GM18868 (cell line): ENCODE data around the gene RLN3.

Experiments used
- ATAC-seq: cut with Tn5 transposase; IDR thresholded peaks from one replicate; pipeline ENCODE4 v1.9.1; 2021; ENCODE audit warnings: mild to moderate bottlenecking, moderate library complexity; ENCODE audit not compliant: unreplicated experiment

Gene RLN3, protein sequence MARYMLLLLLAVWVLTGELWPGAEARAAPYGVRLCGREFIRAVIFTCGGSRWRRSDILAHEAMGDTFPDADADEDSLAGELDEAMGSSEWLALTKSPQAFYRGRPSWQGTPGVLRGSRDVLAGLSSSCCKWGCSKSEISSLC

DNA sequence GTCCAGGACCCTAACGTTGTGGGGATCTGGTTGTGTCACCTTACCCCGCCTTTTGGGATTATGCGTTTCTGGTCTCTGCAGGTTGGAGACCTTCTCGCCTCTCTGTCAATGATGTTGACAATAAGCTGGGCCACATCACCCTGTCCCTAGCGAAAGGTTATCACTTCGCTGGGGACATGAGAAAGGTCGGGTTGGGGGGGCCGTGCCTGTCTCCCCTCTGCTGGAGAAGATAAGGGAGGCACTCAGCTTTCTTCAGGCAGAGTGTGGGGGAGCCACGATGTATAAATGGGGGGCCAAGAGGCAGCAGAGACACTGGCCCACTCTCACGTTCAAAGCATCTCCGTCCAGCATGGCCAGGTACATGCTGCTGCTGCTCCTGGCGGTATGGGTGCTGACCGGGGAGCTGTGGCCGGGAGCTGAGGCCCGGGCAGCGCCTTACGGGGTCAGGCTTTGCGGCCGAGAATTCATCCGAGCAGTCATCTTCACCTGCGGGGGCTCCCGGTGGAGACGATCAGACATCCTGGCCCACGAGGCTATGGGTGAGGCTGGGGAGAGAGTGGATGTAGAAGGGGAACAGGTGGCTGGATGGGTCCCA is at the start of gene RLN3:
TSS of gene RLN3 (plus strand) at position 293 of the 595 bp plus-strand sequence. CDS start at position 350, 57 bp downstream.
- ATAC-seq, result no peak

DNA sequence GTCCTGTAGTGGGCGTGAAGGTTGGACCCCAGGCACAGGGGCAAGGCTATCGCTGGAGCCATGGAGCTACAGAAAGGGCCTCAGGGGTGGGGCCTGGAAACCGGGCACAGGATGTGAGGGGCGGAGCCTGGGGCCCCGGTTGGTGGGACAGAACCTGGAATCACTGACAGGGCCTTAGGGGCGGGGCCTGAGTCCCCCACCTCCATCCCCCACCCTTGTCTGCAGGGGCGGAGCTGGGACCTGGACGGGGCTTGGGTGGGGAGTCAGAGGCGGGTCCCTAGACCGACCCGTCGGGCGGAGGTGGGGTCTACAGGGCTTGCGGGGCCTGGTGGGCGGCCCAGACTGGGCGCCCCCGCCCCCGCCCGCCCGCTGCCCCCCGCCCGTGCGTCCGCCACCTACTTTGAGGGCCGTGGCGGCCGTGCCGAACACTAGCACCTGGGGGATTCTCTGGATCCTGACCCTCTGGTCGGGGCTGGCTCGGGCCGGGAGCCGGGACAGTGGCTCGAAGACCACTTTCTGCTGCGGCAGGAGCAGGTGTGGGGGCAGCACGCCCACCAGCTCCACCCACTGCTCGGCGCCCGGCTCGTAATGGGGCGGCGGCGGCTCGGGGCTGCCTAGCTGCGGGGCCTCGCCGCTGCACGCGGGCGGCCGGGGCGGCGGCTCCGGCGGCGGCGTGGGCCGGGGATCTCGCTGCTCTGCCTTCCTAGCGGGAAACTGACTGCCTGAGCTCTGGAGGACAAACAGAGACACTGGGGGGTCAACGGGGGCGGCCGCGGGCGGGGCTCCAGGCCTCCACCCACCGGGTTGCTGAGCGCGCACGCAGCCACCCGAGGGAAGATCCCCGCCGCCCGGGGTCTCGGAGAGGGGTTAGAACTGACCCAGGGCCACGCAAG is 49.4 kb upstream of the RLN3 start:
- no peak for ATAC-seq

DNA sequence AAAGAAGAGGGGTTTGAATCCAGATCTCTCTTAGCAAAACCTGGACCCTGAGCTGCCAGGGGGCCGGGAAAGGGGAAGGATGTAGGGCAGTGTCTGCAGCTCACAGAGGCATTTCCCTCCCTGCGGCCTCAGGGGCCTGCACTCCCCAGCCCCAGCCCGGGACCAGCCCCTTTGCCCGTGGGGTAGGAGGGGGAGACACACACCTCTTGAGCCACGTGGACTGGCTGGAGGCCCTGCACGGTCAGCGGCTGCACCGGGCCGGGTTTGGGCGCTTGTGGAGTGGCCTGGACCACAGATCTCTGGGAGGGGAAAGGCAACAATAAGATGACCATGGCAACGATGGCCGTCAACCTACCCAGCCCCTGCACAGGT is 48.7 kb upstream of the RLN3 start:
- no peak for ATAC-seq

DNA sequence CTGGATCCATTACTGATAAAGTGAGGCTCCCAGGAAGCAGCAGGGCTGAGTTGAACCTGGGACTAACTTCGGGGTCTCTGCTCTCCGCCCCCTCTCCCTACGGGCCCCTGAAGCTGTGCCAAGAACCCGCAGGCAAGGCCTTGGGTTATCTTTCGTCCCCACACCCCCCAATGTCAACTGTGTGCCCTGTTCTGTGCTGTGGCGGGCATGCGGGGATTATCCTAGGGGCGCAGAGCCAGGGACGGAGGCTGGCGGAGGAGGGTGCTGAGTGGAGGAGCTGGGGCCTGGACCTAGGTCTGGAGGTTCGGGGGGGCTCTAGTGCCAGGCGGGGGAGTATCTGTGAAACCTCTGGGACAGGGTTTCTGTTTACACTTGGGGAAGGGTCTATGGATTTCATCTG is 48.3 kb upstream of the RLN3 start:
- no peak for ATAC-seq

DNA sequence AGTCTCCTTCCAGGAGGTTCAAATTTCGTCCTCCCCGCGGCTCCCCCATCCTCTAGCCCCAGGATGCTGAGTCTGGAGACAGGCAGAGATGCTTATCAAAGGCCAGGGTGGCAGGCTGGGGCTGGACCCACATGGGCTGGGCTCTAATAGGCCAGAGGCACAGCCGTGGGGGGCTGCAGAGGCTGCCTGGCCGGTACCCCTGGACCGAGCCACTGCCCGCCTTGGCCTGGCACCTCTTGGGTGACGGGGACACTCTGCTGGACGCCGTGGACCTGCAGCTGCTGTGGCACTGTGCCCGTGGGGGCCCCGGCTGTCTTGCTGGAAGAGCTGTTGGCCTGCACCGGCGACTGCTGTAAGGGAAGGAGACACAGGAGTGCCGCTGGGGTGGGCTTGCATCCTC is 47.6 kb upstream of the RLN3 start:
- ATAC-seq, result no peak

DNA sequence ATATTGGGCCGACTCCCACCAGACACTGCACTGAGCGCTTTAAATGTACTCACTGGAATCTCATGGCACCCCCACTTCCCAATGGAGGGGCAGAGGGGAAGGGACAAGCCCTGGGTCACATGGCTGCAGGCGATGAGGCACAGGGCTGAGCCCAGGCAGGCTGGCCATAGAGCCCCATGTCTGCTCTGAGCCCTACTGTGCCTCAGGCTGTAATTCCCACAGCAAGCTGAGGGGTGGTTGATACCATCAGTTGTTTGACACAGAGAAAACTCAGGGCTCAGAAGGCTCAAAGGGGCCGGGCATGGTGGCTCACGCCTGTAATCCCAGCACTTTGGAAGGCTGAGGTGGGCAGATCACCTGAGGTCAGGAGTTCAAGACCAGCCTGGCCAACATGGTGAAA is 46.9 kb upstream of the RLN3 start:
- no peak for ATAC-seq

DNA sequence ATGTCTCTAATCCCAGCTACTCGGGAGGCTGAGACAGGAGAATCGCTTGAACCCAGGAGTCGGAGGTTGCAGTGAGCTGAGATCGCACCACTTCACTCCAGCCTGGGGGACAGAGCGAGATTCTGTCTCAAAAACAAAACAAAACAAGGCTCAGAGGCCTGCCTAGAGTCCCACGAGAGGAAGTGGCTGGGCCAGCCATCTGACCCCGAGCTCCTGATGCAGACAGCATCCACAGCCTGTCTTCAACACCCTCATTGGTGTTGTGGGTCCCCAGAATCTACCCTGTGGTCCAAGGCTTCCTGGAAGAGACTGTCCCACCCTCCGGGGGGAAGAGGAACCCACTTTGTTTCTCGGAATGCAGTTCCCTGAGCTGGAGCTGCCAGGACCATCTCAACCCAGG is 46.5 kb upstream of the RLN3 start:
- ATAC-seq, result no peak

DNA sequence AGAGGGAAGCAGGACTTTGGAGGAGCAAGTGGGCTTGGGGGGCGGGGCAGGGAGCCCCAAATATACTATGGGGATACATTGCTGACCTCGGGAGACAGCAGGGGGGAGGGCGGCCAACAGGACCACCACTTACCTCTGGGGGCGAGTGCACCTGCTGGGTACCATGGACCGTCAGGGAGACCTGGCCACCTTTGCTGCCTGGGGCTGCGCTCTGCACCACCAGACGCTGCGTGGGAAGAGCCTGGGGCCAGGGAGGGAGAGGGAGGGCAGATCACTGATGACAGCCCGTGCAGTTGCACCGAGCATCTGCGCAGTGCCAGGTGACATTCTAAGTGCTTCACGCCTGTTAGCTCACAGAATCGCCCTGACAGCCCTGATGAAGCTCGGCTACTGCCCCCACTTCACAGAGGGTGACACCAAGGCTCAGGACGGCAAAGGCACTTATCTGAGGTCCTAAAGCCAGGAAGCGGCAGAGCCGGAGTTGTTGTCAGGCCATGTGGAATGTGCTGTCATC is 45.9 kb upstream of the RLN3 start:
- ATAC-seq, result no peak

DNA sequence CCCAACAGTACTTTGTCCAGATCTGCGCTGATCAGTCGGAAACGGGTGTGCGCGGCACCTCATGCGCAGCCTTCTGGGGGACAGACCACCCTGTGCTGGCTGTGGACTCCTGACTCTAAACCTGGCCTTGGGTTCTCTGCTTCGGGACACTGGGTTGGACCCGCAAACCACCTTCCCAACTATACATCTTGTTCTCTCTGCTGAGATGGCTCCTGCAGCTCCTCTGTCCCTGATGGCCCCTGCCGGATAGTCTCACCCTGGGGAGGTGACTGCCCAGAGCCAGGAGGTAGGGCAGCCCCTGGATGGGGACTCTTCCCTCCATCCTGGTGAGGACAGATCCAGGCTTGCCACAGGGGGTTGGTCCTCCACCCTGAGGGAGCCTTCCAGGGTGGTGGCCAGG is 45.2 kb upstream of the RLN3 start:
- no peak for ATAC-seq

DNA sequence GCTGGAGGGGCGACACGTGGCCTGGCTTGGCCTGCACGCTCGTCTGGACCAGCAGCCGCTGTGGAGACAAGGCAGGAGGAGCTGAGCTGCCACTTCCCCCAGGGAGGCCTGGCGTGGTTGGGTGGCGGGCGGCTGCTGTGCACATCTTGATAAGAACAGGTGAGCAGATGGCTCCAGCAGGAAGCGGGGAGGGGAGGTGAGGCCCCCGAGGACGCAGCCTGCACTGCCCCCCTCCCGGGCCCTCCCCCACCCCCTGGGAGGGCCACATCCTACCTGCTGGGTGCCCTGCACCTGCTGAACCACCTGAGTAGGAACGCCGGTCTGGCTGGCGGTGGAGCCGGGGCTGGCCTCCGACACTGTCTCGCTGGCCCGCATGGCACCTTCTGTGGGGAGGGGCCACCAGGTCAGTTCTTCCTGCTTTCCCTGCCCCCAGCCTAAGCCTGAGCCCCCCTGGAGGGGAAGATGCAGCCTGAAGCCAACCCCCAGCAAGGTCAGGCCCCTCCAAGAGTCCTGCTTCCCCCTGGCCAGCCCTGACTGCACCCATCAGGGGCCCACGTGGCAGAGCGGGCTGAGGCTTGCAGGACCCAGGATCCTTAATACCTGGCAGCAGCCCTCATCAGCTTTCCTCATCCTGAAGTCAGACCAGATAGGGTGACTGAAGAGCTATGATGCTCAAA is 44.6 kb upstream of the RLN3 start:
- no peak for ATAC-seq

DNA sequence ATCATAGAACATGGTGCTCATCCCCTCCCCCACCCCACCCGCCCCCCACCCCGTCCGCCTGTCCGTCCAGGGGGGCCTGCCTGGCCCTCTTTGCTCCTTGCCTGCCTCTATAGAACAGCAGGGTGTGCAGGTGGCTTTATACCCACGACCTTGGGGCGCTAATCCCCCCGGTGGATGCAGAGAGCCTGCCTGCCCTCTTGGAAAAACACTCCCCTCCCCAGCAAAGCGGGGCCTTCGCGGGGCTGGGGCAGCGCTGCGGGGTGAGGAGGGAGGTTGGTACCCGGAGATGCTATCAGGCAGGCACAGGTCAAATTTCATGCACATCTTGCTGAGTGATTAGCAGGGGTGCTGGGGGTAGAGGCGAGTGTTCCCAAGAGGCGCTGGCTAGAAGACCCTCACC is 43.8 kb upstream of the RLN3 start:
- ATAC-seq, result no peak

DNA sequence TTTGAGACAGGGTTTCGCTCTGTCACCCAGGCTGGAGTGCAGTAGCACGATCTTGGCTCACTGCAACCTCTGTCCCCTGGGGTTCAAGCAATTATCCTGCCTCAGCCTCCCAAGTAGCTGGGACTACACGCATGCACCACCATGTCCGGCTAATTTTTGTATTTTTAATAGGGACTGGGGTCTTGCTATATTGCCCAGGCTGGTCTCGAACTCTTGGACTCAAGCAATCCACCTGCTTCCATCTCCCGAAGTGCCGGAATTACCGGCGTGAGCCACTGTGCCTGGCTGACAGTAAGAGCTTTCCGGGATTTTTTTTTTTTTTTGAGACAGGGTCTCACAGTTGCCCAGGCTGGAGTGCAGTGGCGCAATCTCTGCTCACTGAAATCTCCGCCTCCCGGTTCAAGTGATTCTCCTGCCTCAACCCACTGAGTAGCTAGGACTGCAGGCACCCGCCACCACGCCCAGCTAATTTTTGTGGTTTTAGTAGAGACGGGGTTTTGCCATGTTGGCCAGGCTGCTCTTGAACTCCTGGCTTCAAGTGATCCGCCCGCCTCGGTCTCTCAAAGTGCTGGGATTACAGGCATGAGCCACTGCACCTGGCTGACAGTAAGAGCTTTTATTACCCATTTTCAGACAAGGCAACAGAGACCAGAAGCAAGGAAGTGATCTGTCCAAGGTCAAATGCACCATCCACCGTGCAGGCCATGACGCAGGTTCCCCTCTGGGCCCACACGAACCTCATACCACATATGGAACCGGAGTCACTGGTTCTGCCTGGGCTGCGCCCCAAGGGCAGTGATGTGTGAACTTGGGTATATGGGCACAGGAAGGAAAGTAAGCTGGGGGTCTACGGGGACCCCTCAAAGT is 42.8 kb upstream of the RLN3 start:
- ATAC-seq, result no peak

DNA sequence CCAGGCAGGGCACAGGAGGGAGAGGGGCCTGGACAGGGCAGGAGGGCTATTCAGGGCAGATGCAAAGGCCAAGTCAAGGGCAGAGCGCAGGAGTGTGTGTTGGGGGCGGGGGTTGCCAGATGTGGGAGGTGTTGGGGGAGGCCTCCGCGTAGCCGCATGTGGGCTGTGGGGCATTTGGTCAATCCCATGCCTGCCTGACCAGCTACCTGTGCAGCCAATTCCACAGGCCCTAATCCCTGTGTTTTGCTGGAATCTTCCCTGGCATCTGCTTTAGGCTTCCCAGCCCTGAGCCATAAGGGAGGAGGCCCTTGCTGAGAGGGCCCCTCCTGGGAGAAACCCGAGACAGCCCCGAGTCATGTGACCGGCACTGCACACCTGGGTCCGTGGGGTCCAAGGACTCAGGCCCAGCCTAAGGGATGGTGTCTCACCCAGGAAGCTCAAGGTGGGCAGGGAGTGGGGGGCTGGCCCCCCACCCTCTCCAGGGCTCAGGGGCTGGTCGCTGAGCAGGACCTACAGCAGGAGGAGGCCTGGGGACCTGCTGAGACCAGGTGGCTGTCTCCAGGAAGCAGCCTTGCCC is 42.1 kb upstream of the RLN3 start:
- ATAC-seq, result peak; percentile 9

DNA sequence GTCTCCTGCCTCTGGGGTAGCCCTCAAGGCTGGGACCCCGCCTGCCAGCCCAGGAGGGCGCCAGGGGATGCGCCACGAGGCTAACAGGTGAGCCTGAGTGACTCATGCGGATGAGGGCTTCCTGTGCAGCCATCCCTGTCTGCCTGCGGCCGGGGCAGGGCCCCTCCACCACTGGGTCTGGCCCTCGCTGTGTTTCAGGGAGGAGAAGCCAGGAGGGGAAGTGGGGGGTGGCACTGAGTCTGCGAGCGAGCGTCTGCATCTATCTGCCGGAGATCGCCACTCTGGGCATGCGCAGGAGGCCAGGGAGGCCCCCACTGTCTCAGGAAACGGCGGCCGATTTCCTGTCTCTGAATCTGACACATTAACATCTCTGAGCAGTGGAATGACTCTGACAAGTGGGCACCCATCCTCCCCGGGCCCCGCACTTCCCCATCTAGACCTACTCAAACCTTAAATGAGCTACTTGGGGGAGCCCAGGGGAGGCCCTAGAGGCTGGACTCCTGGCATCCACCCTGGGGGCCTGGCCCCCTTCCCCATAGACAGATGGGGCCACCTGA is 41.5 kb upstream of the RLN3 start:
- peak; percentile 76 for ATAC-seq

DNA sequence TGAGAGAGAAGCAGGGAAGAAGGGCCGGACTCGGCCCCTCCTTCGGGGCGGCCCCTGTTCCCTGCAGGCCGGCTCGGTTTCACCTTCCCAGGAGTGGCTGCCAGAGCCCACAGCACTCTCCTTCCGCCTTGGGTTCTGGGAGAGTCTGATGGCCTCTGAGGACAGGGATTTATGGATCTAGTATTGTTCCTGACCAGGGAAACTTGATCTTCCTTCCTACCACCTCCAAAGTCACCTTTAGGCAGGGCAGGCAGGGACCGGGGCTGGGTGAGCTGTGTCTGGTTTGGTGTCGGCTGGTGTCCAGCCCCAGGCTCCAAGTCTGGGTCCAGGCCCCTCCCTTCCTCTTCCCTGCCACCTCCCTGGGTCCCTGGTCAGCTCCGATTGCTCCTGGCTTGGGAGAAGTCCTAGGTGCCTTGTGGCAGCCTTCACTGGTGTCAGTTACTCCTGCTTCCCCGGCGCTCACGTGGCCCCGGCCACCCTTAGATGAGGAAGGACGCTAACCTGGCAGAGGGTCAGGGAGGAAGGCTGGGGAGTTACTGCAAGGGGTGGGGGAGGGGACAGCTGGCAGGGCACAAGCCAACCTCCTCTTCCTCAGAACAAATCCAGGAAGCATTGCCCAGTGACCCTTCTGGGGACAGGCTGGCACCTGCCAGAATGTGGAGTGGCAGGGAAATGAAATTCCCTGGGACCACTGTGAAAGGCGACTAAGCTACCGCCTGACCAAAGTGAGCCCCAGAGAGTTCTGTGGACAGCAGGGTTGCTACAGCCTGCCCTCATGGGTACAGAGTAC is 40.7 kb upstream of the RLN3 start:
- ATAC-seq, result no peak

DNA sequence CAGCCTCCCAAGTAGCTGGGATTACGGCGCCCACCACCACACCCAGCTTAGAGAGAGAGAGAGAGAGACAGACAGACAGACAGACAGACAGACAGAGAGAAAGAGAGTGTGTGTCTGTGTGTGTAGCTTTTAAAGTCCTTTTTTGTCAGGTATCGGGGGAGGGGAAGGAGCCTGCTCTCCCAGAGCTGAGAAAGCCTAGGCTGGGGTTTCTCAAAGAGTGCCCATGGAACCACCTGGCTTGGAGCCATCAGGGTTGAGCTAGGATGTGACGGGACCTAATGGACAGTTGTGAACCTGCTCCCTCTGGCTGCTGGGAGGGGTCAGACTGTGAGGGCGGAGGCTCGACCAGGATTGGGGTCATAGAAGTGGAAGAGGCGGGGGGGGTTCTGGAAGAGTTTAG is 38.5 kb upstream of the RLN3 start:
- no peak for ATAC-seq

DNA sequence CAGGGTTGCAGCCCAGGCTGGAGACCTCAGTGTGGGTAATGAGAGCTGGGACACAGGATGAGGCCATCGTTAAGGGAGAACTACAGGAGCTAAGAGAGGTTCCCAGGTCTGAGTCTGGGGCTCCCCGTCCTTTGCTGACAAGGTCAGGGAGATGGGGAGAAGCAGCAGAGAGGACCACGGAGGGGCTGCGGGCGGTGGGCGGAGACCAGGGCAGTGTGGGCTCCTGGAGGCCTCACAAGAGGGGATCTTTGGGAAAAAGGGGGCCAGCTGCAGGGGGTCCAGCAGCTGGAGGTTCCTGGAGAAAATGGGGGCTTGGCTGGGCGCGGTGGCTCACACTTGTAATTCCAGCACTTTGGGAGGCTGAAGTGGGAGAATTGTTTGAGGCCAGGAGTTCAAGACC is 37.9 kb upstream of the RLN3 start:
- ATAC-seq, result no peak

DNA sequence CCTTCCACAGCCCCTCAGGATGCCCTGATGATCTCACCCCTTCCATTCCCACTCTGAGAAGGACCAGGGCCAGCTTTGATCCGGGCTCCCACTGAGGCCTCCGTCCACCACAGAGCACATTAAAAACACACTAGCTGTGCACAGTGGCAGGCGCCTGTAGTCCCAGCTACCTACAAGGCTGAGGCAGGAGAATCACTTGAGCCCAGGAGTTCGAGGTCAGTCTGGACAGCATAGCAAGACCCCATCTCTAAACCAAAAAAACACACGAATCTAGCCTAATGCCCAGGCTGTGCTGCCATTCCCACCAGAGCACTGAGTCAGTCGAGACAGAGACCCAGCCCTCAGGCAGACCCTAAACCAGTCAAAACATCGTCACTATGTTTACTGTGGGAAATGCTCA is 35.9 kb upstream of the RLN3 start:
- ATAC-seq, result no peak
